K562 (cell line): ENCODE measurements around the gene MACF1. TPM values are rescaled to one million over a fixed set of nuclear protein-coding genes. Genes with fewer than 3 reads are reported as not detected.
"Not testable (repeated sequence)": the region's sequence is repeated elsewhere in the genome, so short reads cannot be mapped to it uniquely, and the experiment has no call there.

ENCODE experiments used
- ATAC-seq: fragments of 200-7000 bp; cut with Tn5 transposase; 3 replicates; pipeline ENCODE4 v1.9.1; 2020; ENCODE audit warnings: moderate library complexity
- BruUV-seq: library from RNA; stranded (reverse); fragments of 400-500 nt; replicated peaks from 2 replicates; lab custom pipeline; 2021; lab: Mats Ljungman, UMichigan
- CTCF ChIA-PET: fragments of 300-600 bp; formaldehyde crosslinking; extraction: SDS; loops from one replicate; lab custom pipeline; 2021; ENCODE audit warnings: low intra/inter-chr PET ratio; lab: Yijun Ruan, JAX
- POLR2A ChIA-PET: fragments of 300-600, 350-650 bp; sonication (Branson Sonifier 250); formaldehyde crosslinking; extraction: SDS; loops from one replicate; lab custom pipeline; 2021; ENCODE audit warnings: antibody characterized with exemption, inconsistent platforms; lab: Yijun Ruan, JAX
- DNase-seq, 4 experiments: peaks; one replicate each; pipeline versions ENCODE4 v3.0.0 to v3.0.0-alpha.2; 2011 to 2018; ENCODE audit warnings: low spot score in 3 of 4, mixed read lengths in 3 of 4; ENCODE audit errors: extremely low read depth in 1 of 4
- FAIRE-seq: peaks from 2 replicates; lab custom pipeline; 2011; peaks lifted over from hg19 to GRCh38; lab: Jason Lieb, UNC
- H2AFZ ChIP-seq: 2 replicates; pipeline ENCODE4 v1.6.0; 2011; ENCODE audit warnings: low read depth, low read length, control low read depth, inconsistent platforms
- H3K27ac ChIP-seq: fragments of 200-600 bp; 3 replicates; pipeline ENCODE4 v1.8.0; 2011; ENCODE audit warnings: low read depth, mild to moderate bottlenecking, control low read depth, inconsistent platforms, low read length, moderate library complexity, mixed read lengths; ENCODE audit errors: extremely low read depth
- H3K27me3 ChIP-seq, 2 experiments: fragments of 300-600 bp in 1 of 2; 2 replicates in 1 of 2; 3 replicates in 1 of 2; pipeline versions ENCODE4 v1.6.0 to v1.8.0; 2011; ENCODE audit warnings: inconsistent platforms in 2 of 2, low read length in 2 of 2, mild to moderate bottlenecking in 1 of 2, mixed read lengths in 1 of 2, moderate library complexity in 1 of 2; ENCODE audit not compliant: control insufficient read depth in 2 of 2, insufficient read depth in 2 of 2
- H3K36me3 ChIP-seq: fragments of 300-600 bp; 3 replicates; pipeline ENCODE4 v1.8.0; 2011; ENCODE audit warnings: mild to moderate bottlenecking, low read length, inconsistent platforms; ENCODE audit not compliant: control insufficient read depth, insufficient read depth
- H3K4me1 ChIP-seq, 2 experiments: fragments of 200-600 bp in 1 of 2; replicated peaks in 1 of 2; 2 replicates in 1 of 2; 3 replicates in 1 of 2; pipeline versions ENCODE4 v1.5.1 to v1.8.0; 2011; ENCODE audit warnings: inconsistent platforms in 2 of 2, low read length in 2 of 2, mild to moderate bottlenecking in 1 of 2, mixed read lengths in 1 of 2, moderate library complexity in 1 of 2; ENCODE audit not compliant: control insufficient read depth in 2 of 2, insufficient read depth in 2 of 2
- H3K4me2 ChIP-seq: 2 replicates; pipeline ENCODE4 v1.6.1; 2011; ENCODE audit warnings: low read length, control low read depth, inconsistent platforms, mixed read lengths; ENCODE audit not compliant: insufficient read depth
- H3K4me3 ChIP-seq: fragments of 200-600 bp; sonication (generic), shearing (Covaris generic); 2 replicates; pipeline ENCODE4 v1.5.1; 2016; ENCODE audit warnings: control low read depth, inconsistent platforms
- H3K79me2 ChIP-seq: fragments of 200-600 bp; 3 replicates; pipeline ENCODE4 v1.8.0; 2011; ENCODE audit warnings: low read length, inconsistent platforms; ENCODE audit not compliant: control insufficient read depth, insufficient read depth
- H3K9ac ChIP-seq, 2 experiments: 2 replicates each; pipeline versions ENCODE4 v1.6.0 to v1.6.1; 2011; ENCODE audit warnings: low read depth in 2 of 2, low read length in 2 of 2, control low read depth in 1 of 2, inconsistent platforms in 1 of 2, mild to moderate bottlenecking in 1 of 2, mixed read lengths in 1 of 2; ENCODE audit not compliant: insufficient read depth in 1 of 2
- H3K9me1 ChIP-seq: one replicate; pipeline ENCODE4 v1.6.0; 2011; ENCODE audit warnings: inconsistent platforms, mild to moderate bottlenecking, low read length, moderate library complexity; ENCODE audit not compliant: control insufficient read depth, insufficient read depth
- H3K9me3 ChIP-seq: replicated peaks from 2 replicates; pipeline ENCODE4 v1.5.1; 2011; ENCODE audit warnings: low read depth, low read length, inconsistent platforms; ENCODE audit not compliant: control insufficient read depth, insufficient read depth
- H4K20me1 ChIP-seq: replicated peaks from 2 replicates; pipeline ENCODE4 v1.6.1; 2011; ENCODE audit warnings: low read length, inconsistent platforms, mixed read lengths; ENCODE audit not compliant: control insufficient read depth, insufficient read depth
- BCOR ChIP-seq: fragments of 450-650 bp; IDR thresholded peaks from 2 replicates; pipeline ENCODE4 v1.6.1; 2016
- CHD1 ChIP-seq: fragments of 200-600 bp; sonication (generic); IDR thresholded peaks from one replicate; pipeline ENCODE4 v1.6.1; 2012; ENCODE audit warnings: mild to moderate bottlenecking, moderate library complexity, low read length, inconsistent platforms
- ETS1 ChIP-seq: conservative IDR thresholded peaks from 2 replicates; pipeline ENCODE4 v1.6.1; 2011; ENCODE audit warnings: low read depth, mild to moderate bottlenecking, low read length; ENCODE audit not compliant: control insufficient read depth
- HDAC1 ChIP-seq, 2 experiments: fragments of 450-650 bp; IDR thresholded peaks; 2 replicates each; pipeline ENCODE4 v1.6.1; 2016 to 2017; ENCODE audit warnings: inconsistent platforms in 1 of 2, mild to moderate bottlenecking in 1 of 2, moderate library complexity in 1 of 2
- HINFP ChIP-seq: fragments of 450-650 bp; conservative IDR thresholded peaks from 2 replicates; pipeline ENCODE4 v1.6.1; 2016; ENCODE audit warnings: missing genetic modification characterization, low read depth, mild to moderate bottlenecking, control low read depth, missing compliant biosample characterization
- HSF4 ChIP-seq: fragments of 250-450 bp; sonication (Bioruptor Pico); IDR thresholded peaks from 2 replicates; pipeline ENCODE4 v2.1.2; 2022; ENCODE audit warnings: mild to moderate bottlenecking, moderate library complexity, borderline replicate concordance
- KDM1A ChIP-seq, 2 experiments: fragments of 450-650 bp; IDR thresholded peaks; 2 replicates each; pipeline ENCODE4 v1.6.1; 2016; ENCODE audit warnings: mild to moderate bottlenecking in 2 of 2
- POLR2A ChIP-seq: fragments of 450-650 bp; conservative IDR thresholded peaks from 2 replicates; pipeline ENCODE4 v1.6.1; 2016
- SMARCA5 ChIP-seq: fragments of 450-650 bp; IDR thresholded peaks from 2 replicates; pipeline ENCODE4 v1.6.1; 2016
- SRSF1 ChIP-seq: fragments of 200-400 bp; formaldehyde crosslinking; IDR thresholded peaks from 2 replicates; pipeline ENCODE4 v1.6.1; 2017; ENCODE audit warnings: mild to moderate bottlenecking, low read depth, low read length, moderate library complexity
- TCF7 ChIP-seq: sonication (generic); IDR thresholded peaks from 2 replicates; pipeline ENCODE4 v1.6.1; 2016; ENCODE audit warnings: antibody characterized with exemption, borderline replicate concordance
- TEAD1 ChIP-seq, 2 experiments: fragments of 450-650 bp in 1 of 2; sonication (generic) in 1 of 2; formaldehyde crosslinking; IDR thresholded peaks; 2 replicates each; pipeline versions ENCODE4 v1.4.0 to v1.8.0; 2020 to 2022; ENCODE audit warnings: mild to moderate bottlenecking in 2 of 2, missing genetic modification reagents in 1 of 2
- ZNF146 ChIP-seq: IDR thresholded peaks from one replicate; pipeline ENCODE4 v1.6.1; 2018; ENCODE audit warnings: missing compliant biosample characterization; ENCODE audit not compliant: unreplicated experiment
- ZNF165 ChIP-seq: fragments of 250-450 bp; sonication (Bioruptor Pico); IDR thresholded peaks from 2 replicates; pipeline ENCODE4 v1.4.0; 2020; ENCODE audit warnings: borderline replicate concordance
- ZNF830 ChIP-seq: fragments of 250-450 bp; sonication (Bioruptor Pico); IDR thresholded peaks from 2 replicates; pipeline ENCODE4 v1.5.0; 2021; ENCODE audit warnings: mild to moderate bottlenecking
- WGBS: fragments of 100-300 bp; shearing (Covaris generic); methylation state at CpG from one replicate; pipeline ENCODE4 v1.1.6; 2016; ENCODE audit warnings: low coverage, mixed read lengths; ENCODE audit not compliant: insufficient coverage; ENCODE audit errors: missing lambda C conversion rate; 5-methylcytosine and 5-hydroxymethylcytosine counted together
- in situ Hi-C: fragments of 300-500 bp; cut with MboI; formaldehyde crosslinking; loops from 4 replicates; pipeline ENCODE4 v1.15.0; 2018; ENCODE audit warnings: inconsistent platforms, mixed read lengths
- intact Hi-C: fragments of 100-400 bp; cut with micrococcal nuclease; formaldehyde crosslinking; loops from 2 replicates; pipeline ENCODE4 v1.14.2; 2022
- polyA plus RNA-seq, 8 experiments: library from polyadenylated mRNA; depleted of rRNA in 4 of 8; stranded (reverse) in 5 of 8; unstranded in 3 of 8; fragments of >200 nt; fragmentation: Nextera tagmentation in 2 of 8; fragmentation: Illumina TruSeq in 1 of 8; extraction: Ambion mirVana in 2 of 8; extraction: Trizol in 1 of 8; gene quantifications; 2 replicates each; pipeline versions ENCODE4 v1.2.1 to v1.2.3, GENCODE V29; 2011 to 2014; ENCODE audit warnings: inconsistent platforms in 1 of 8, missing spikeins in 1 of 8
- total RNA-seq, 7 experiments: library from RNA; depleted of rRNA in 6 of 7; stranded (reverse); fragments of >200 nt in 6 of 7; fragmentation: Illumina TruSeq in 2 of 7; extraction: Trizol in 2 of 7; gene quantifications; 2 replicates each; pipeline versions ENCODE4 v1.2.1 to v1.2.3, GENCODE V29; 2011 to 2021; ENCODE audit warnings: low replicate concordance in 1 of 7

MACF1 gene
- total and polyA plus RNA-seq, 9 of the 15 experiments (the other 6 are each of a cell fraction or from before 2014, with no cell fraction given) = 13.2 to 232 (median 112) TPM

GRCh38 chr1:39208360-39208759, 3.9 kb downstream of the MACF1 start:
- CTCF ChIA-PET = interaction anchor here (0.7 kb wide), 1 partner anchor 397 kb away, joined by 4 read pairs; no protein-coding TSS in a partner anchor
- H4K20me1 ChIP-seq, H3K36me3 ChIP-seq, FAIRE-seq, H3K9ac ChIP-seq, H3K27ac ChIP-seq, H3K4me3 ChIP-seq, H3K9me3 ChIP-seq, DNase-seq, ATAC-seq, in situ Hi-C loops, H3K27me3 ChIP-seq, H3K9me1 ChIP-seq, intact Hi-C loops, BruUV-seq, H2AFZ ChIP-seq, H3K4me2 ChIP-seq: not testable (repeated sequence)
- H3K79me2 ChIP-seq = peaks cover 87% of the 10 kb centered on the region
- peaks cover 24 to 32% of the 10 kb centered on the region in 2 experiments; a peak in 4 of 5 replicates for H3K4me1 ChIP-seq
- WGBS = 95% methylated on average over 12 of the region's 12 CpGs
- POLR2A ChIA-PET = interaction anchor here (1.0 to 5.5 kb wide), 2 partner anchors 15 to 24 kb away, joined by 3 to 41 read pairs; no protein-coding TSS in a partner anchor

GRCh38 chr1:39210649-39211048, 6.2 kb downstream of the MACF1 start:
- Histone ChIP-seq H3K9ac (no peak overlapping the region), H3K9me1 (no peaks in the 10 kb centered on the region), H3K9me3 (no peaks in the 10 kb centered on the region), H3K36me3 (no peaks in the 10 kb centered on the region; the same call in 2 of the 3 replicates), H4K20me1 (peaks cover 10% of the 10 kb centered on the region), H3K79me2 (peaks cover 82% of the 10 kb centered on the region), H3K4me1 (peaks cover 18 to 37% of the 10 kb centered on the region in 2 experiments), H2AFZ (no peak overlapping the region), H3K27me3 (no peaks in the 10 kb centered on the region; a peak in 1 of 5 replicates), H3K27ac (no peak overlapping the region), H3K4me3 (no peak overlapping the region), H3K4me2 (no peak overlapping the region)
- no TSS peak for BruUV-seq
- ChIA-PET POLR2A (interaction anchor here (0.9 to 1.0 kb wide), 2 partner anchors 11 to 26 kb away, joined by 4 read pairs; no protein-coding TSS in a partner anchor), CTCF (no interaction called here)
- in situ Hi-C loops (no loop called here), intact Hi-C loops (no loop called here)
- DNase-seq (no peak), ATAC-seq (no peak), FAIRE-seq (no peak)
- WGBS = 82% methylated on average over 3 of the region's 3 CpGs
- TF ChIP-seq HDAC1 (IDR thresholded peaks at IDR 0.05) (0 out of 4 replicates have a peak, but pooled peaks of 1 of the 2 experiments have one; percentile 39), ZNF165 (CRISPR knock-in tag) (no peak), CHD1 (no peak), SRSF1 (no peak), ETS1 (no peak), ZNF146 (CRISPR knock-in tag) (no peak), KDM1A (IDR thresholded peaks at IDR 0.05) (peak; percentile 84 to 91), SMARCA5 (peak; percentile 94), HINFP (tag) (no peak), POLR2A (no peak), ZNF830 (CRISPR knock-in tag) (no peak), BCOR (peak; percentile 99), TEAD1 (CRISPR knock-in tag; IDR thresholded peaks at IDR 0.05) (peak in 1 of 2 experiments; percentile 47; a peak in 1 of 4 replicates), TCF7 (no peak), HSF4 (no peak)
